Stimulated activated CD4-positive, alpha-beta T cell treated with anti-CD3 and anti-CD28 coated beads, Interleukin-12 subunit alpha, Interleukin-12 subunit beta, amount 100 ng/mL, for 24 hours (primary cell): ENCODE measurements around the gene MEI4.
"Not testable (repeated sequence)": the region's sequence is repeated elsewhere in the genome, so short reads cannot be mapped to it uniquely, and the experiment has no call there.

Source experiments
- DNase-seq, 2 experiments: peaks; one replicate each; pipeline ENCODE4 v3.0.0-alpha.2; 2020; ENCODE audit warnings: low read depth in 2 of 2

The MEI4 gene

DNA sequence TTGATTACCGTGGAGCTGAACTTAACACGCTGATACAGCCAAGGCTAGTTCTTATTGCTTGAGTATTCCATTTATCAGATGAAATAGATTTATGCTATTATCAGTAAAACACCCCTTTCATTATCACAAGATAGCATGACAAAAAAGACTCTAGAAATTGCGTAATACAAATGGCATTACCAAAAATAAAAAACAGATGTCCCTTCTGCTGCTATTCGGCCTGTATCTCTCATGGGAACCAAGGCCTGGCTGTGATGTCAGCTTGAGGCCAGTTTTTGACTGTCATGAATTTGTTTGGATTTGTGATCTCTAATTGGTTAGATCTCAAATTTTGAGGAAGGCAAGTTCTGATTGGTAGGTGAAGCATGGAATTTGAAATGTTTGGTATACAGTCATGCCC, 25.2 kb downstream of the MEI4 start:
- DNase-seq = no peak

DNA sequence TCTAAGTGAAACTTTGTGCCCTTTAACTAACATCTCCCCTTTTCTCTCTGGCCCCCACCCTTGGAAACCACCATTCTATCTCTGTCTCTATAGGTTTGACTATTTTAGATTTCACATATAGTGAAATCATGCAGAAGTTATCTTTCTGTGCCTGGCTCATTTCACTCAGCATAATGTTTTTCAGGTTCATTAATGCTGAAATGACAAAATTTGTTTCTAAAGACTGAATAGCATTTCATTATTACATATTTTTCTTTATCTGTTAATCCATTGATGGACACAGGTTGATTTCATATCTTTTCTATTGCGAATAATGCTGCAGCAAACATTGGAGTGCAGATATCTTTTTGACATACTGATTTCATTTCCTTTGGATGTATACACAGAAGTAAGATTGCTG, 30.7 kb downstream of the MEI4 start:
- no peak for DNase-seq

DNA sequence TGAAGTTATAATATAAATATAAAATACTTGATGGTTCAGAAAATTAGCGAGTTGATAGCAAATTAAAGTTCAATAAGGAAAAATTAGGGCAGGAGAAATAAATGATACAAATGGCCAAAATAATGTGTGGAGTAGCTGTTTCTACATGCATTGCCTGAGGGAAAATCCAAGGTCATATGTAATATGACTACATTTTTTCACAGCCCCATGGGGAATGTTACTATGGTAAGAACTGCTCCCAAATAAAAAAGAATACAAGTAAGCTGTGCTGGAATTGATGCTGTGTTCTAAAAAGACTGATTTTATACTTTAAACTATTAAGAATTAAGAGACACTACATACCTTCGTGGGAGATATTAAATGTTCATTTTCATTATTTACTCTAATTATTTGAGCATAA, 34.1 kb downstream of the MEI4 start:
- no peak for DNase-seq

DNA sequence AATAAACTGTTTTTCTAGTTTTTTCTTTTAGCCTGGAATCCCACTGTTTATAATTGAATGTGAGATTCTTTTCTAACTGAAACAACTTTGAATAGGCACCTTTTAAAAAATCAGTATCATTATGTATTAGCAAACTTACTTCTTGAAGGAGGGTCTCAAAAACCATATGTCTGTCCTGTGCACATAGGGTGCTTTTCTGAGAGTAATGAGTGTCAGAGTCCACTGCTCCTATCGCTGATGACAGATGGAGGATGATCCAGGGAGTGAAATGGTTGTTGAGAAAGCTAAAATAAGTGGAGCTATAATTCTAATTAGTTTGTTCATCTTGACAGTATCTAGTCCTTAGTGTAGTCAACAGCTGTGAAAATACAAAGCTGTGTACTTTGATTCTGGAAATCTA, 35.8 kb downstream of the MEI4 start:
- DNase-seq = no peak

DNA sequence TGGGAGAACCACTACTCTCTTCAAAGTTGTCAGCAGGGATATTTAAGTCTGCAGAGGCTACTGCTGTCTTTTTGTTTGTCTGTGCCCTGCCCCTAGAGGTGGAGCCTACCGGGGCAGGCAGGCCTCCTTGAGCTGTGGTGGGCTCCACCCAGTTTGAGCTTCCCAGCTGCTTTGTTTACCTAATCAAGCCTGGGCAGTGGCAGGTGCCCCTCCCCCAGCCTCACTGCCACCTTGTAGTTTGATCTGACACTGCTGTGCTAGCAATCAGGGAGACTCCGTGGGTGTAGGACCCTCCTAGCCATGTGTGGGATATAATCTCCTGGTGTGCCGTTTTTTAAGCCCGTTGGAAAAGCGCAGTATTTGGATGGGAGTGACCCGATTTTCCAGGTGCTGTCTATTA, 47.3 kb downstream of the MEI4 start:
- not testable (repeated sequence) for DNase-seq

DNA sequence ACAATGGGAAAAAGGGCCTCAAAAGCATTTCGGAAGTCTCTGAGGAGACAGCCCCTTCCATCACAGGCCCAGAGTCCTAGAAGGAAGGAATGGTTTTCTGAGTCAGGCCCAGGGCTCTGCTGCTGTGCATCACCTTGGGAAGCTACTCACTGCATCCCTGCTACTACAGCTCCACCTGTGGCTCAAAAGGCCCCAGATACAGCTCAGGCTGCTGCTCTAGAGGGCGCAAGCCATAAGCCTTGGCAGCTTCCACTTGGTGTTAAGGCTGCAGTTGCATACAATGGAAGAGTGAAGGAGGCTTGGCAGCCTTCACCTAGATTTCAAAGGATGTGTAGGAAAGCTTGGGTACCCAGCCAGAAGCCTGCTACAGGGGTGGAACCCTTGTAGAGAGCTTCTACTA, 54.8 kb downstream of the MEI4 start:
- DNase-seq = no peak

DNA sequence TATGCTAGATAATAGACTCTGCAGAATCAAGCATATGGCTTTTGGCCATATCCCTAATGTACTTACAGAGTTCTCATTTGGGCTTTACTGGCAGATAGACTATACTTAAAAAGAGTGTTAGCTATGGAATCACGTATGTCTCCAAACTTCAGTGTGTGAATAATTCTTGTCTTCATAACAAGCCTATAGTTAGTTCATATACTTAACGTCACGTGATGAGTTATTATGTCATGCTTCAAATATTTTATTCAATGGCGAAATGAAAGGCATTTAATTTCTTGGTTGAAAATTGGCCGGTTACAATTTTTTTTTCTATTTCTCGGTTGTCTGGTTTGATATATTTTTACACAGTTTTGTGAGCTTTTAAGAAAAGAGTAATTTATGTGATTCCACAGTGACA, 62.7 kb downstream of the MEI4 start:
- no peak for DNase-seq

DNA sequence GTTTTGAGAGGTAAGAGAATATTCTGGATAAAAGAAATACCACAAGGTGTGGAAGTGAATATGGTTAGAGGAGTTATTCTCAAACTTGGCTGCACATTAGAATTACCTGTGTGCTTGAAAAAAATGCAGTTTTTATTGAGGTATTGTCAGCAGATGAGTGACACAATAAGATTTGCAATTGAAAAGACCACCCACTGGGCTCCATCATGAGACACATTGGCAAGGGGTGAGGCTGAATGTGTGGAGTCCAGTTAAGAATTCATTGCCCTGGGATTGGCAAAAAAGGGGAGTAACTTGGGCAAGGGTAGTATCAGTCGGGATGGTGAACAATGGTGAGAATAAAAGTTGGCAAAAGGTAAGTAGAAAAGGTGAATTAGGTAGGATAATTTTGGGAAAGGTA, 63.5 kb downstream of the MEI4 start:
- DNase-seq = no peak

DNA sequence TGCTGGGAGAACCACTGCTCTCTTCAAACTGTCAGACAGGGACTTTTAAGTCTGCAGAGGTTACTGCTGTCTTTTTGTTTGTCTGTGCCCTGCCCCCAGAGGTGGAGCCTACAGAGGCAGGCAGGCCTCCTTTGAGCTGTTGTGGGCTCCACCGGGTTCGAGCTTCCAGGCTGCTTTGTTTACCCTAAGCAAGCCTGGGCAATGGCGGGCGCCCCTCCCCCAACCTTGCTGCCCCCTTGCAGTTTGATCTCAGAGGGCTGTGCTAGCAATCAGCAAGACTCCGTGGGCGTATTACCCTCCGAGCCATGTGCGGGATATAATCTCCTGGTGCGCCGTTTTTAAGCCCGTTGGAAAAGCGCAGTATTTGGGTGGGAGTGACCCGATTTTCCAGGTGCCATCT, 83.2 kb downstream of the MEI4 start:
- not testable (repeated sequence) for DNase-seq

DNA sequence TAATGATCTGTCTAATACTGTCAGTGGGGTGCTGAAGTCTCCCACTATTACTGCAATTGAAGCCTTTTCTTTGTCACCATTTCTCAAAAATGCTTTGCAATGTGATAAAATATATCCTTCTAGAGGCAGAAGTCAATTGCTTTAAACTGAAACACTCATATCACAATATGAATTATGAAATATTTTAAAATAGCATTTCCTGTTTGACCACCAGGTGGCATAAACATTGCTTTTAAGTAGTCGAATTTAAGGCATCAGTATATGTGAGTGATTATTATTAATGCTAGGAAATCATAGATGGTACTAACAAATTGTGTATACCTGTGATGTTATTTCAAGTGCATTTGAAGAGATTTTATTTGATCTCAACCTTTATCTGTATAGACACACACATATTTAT, 87.5 kb downstream of the MEI4 start:
- DNase-seq = no peak

DNA sequence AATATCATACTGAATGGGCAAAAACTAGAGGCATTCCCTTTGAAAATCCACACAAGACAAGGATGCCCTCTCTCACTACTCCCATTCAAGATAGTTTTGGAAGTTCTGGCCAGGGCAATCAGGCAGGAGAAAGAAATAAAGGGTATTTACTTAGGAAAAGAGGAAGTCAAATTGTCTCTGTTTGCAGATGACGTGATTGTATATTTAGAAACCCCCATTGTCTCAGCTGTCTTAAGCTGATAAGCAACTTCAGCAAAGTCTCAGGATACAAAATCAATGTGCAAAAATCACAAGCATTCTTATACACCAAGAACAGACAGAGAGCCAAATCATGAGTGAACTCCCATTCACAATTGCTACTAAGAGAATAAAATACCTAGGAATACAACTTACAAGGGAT, 99.3 kb downstream of the MEI4 start:
- DNase-seq = not testable (repeated sequence)

DNA sequence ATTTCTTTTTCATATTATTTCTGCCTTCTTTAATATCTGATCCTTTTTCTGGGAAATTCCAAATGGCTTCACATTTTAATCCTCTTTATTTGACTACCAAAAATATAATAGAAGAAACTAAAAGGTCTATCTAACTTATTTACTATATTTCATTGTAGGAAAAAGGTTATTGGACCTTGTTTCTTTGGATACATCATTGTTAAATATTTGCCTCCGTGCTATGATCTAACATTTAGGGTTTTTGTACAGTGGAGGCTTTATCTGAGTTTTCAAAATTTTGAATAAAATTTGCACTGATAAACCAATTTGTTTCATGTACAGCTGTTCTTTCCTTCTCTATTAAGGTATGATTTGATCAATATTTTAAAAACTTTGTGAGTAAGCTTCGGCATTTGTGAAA, 109.5 kb downstream of the MEI4 start:
- no peak for DNase-seq

DNA sequence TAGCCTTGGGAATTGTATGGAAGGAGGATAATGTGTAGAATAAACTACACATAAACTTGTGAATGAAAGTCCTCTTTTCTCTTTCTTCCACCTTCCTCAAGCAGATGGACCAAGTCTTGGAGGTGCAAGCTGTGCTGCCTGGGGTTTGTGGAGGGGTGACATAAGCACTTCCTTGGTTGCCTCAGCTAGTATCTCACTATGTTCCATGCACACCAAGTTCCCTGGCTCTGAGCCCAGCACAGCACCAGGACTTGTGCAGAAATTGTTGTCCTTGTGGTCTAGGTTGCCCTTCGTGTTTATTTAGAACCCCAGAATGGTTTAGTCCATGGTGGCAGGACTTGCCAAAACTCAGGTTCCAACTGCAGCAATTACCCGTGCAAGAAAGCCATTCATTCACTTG, 110.3 kb downstream of the MEI4 start:
- no peak for DNase-seq

DNA sequence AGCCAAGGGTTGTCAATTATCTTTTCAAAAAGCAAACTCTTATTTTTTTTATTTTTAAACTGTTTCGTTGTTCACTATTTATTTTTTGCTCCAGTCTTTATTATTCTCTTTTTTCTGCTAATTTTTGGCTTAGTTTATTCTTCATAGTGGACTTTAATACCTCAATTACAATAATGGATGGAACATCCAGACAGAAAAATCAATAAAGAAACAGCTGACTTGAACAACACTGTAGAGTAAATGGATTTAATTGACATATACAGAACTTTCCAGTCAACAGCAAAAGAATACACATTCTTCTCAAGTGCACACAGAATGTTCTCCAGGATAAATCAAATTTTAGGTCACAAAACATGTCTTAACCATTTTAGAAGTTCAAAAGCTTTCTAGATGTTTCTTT, 111.5 kb downstream of the MEI4 start:
- no peak for DNase-seq

DNA sequence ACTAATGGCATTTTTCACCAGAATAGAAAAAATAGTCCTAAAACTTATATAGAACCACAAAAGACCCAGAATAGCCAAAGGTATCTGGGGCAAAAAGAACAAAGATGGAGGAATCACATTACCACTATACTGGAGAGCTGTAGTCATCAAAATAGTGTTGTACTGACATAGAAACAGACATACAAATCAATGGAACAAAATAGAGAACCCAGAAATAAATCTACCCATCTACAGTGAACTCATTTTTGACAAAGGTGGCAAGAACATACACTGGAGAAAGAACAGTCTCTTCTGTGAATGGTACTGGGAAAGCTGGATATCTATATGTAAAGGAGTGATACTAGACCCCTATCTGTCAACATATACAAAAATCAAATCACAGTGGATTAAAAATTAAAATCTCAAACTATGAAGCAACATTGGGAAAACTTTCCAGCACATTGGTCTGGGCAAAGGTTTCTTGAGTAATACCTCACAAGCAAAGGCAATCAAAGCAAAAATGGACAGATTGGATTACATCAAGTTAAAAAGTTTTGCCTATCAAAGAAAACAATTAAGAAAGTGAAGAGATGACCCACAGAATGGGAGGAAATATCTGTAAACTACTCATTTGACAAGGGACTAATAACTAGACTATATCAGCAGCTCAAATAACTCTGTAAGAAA, 120.5 kb downstream of the MEI4 start:
- no peak for DNase-seq

DNA sequence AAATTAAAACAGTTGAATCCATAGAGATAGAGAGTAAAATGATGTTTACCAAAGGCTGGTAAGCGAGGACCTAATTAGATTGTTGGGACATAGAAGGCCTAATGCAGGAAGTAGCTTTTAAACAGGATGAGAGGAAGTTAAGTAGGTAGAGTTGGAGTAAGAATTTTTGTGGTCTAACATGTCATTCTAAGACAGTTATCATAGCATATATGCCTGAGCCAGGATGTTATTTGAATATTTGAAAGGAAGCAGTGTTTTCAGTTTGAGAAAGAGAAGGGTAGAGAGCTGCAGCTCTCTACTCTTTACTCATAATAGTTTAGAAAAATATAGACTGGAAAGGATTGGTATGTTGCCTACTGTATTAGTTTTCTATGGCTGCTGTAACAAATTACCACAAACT, 121.6 kb downstream of the MEI4 start:
- no peak for DNase-seq

DNA sequence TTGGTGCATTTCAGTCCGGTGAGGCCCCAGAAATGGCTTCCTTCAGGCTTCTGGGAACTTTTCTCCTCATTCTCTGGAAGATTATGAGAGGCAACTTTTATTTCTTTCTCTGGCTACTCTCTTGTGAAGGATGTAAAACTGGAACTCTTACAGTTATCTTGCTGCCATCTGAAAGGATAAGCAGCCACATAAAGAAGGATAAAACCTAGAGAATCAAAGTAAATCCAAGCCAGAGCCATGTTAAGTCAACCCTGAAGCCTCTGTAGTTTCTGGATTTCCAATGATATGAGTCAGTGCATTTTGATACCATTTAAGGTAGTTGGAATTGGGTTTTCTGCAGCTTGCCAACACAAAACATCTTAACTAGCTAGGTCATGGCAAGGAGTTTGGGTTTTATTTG, 123.6 kb downstream of the MEI4 start:
- DNase-seq = no peak

DNA sequence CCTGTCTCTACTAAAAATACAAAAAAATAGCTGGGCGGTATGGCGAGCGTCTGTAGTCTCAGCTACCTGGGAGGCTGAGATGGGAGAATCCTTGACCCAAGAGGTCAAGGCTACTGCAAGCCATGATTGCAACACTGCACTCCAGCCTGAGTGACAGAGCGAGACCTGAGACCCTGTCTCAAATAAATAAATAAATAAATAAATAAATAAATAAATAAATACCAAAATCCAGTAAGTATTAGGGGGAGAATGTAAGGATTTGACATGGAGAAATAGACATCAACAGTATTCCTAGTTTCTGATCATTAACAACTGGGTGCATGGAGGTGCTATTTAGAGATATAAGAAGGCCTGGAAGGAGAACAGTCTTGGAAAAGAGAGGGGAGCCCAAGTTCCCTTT, 125.7 kb downstream of the MEI4 start:
- DNase-seq = no peak

DNA sequence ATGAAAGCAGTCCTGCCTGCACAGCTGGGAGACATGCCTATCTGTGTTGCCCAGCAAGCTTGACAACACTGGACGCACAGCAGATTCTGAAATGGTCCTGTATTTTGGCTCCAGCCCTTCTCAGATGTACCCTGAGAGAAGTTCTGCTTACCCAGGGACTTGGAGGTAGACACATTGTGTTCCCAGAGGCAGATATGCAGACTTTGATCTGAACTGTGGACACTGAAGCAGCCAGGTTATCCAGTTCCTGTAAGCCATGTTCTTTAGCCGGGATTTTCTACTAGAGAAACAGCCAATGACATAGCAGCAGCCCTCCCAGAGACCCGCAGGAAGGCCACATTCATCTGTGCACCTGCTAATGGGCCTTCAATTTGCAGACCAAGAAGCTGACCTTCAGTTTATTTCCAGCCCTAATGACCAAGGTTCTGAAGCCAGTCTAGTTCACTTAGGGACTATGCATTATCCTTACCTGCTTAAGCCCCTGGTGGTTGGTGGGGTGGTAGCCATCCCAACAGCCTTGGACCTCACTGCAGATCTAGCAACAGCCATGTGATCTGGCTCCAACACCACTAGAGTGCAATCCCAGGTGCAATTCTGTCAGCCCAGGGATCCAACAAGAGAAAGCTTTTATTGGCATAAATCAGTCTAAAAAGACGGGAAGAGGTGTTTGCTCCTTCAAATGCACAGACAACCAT, 134.2 kb downstream of the MEI4 start:
- DNase-seq = no peak

DNA sequence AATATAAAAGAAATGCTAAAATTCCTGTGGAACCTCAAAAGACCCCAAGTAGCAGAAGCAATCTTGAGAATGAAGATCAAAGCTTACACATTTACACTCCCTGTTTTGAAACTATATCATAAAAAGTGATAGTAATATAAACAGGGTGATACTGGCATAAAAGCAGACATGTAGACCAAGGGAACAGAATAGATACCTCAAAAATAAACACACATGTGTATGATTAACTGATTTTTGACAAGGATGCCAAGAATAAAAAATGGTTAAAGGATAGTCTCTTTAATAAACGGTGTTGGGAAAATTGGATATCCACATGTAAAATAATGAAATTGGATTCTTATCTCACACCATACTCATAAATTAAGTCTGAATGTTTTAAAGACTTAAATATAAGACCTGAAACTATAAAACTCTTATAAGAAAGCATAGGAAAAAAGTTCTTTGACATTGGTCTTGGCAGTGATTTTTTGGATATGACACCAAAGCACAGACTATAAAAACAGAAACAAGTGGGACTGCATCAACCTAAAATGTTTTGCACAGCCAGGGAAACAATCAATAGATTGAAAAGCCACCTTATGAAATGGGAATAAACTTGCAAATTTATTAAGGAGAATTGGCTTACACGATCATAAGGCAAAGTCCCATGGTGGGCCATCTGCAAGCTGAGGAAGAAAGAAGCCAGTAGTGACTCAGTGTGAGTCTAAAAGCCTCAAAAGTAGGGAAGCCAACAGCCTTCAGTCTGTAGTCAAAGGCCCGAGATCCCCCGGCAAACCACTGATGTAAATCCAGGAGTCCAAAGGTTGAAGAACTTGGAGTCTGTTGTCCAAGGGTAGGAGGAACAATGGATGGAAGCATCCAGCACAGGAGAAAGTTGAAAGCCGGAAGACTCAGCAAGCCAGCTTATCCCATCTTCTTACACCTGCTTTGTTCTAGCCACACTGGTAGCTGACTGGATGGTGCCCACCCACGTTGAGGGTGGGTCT, 144.3 kb downstream of the MEI4 start:
- DNase-seq = no peak

DNA sequence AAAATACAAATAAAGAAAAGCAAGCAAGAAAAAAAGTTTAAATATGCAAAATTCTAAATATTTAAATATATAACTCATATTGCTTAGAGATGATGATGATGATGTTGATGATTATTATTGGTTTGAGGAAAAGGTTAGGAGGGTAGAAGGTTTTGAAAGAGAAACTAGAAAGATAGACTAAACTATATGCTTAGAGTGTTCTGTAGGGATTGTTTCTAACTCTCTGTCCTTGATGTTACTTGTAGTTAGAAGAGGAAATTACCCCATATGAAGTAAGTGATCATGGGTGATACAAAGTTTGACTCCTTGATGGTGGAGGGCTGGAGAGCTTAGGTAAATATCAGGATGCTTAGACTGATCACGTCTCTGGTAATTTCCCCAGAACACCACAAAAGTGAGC, 159.5 kb downstream of the MEI4 start:
- DNase-seq = no peak

DNA sequence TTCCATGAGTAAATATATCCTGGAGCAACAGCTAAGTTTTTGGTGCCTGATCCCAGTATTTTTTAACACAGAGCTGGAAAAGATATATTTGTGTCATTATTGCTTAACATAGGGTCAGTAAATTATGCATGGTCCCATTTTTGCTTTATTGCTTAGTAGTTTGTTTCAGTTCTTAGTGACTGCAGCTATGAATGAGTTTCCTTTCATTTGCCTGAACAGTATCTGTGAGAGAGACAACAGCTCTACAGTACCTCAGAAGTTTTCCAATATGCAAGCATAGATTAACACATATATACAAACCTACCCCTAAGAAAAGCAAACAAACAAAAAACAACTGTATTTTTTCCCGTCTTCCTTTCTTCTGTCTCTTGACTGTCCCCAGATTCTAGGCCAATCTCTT, 160.3 kb downstream of the MEI4 start:
- DNase-seq = no peak

DNA sequence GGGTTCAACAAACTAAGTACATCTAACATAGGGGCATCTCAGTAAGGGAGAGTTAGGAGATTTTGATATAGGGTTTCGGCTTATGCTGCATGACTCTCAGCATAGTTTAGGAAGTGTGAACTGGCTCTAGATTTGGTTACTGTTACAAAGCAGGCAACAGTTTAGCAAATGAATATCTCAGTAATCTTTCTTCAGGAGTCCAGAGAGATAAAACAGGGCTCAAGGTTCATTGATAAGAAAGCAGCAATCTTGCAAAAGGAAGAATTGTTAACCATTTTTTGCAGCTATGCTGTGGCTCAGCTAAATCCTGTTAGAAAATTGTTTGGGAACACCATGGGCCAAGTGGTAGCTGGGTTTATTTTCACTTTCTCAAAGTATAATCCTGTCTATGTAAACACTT, 161.3 kb downstream of the MEI4 start:
- DNase-seq = no peak
